Activated CD4-positive, alpha-beta T cell treated with anti-CD3 and anti-CD28 coated beads, Interleukin-2, amount 50 U/mL, for 48 hours (primary cell): ENCODE data around the gene PRKG1.

Source experiments
- DNase-seq, 2 experiments: peaks; one replicate each; pipeline ENCODE4 v3.0.0-alpha.2; 2020

Gene PRKG1

GRCh38 chr10:51915031-51915542 is 840.8 kb downstream of the PRKG1 start:
- no peak for DNase-seq

- no peak for DNase-seq
Observed at GRCh38 chr10:51918440-51918839, 844.2 kb downstream of the PRKG1 start.

GRCh38 chr10:51918884-51919325 is 844.6 kb downstream of the PRKG1 start:
- no peak for DNase-seq

- DNase-seq, result no peak
Observed at GRCh38 chr10:51920672-51921071, 846.4 kb downstream of the PRKG1 start.

- DNase-seq, result no peak
Observed at GRCh38 chr10:51924359-51924758, 850.1 kb downstream of the PRKG1 start.

- DNase-seq, result no peak
Observed at GRCh38 chr10:51926337-51926736, 852.0 kb downstream of the PRKG1 start.

- no peak for DNase-seq
Observed at GRCh38 chr10:51928162-51928561, 853.9 kb downstream of the PRKG1 start.

GRCh38 chr10:51932530-51932929 is 858.2 kb downstream of the PRKG1 start:
- no peak for DNase-seq

- DNase-seq, result no peak
Observed at GRCh38 chr10:51934373-51934772, 860.1 kb downstream of the PRKG1 start.

- DNase-seq, result no peak
Observed at GRCh38 chr10:51935341-51935740, 861.1 kb downstream of the PRKG1 start.

GRCh38 chr10:51937308-51938140 is 863.2 kb downstream of the PRKG1 start:
- DNase-seq, result no peak

GRCh38 chr10:51950371-51950995 is 876.2 kb downstream of the PRKG1 start:
- no peak for DNase-seq

GRCh38 chr10:51950996-51951555 is 876.8 kb downstream of the PRKG1 start:
- DNase-seq, result no peak

GRCh38 chr10:51951601-51952000 is 877.3 kb downstream of the PRKG1 start:
- no peak for DNase-seq

GRCh38 chr10:51952056-51952455 is 877.8 kb downstream of the PRKG1 start:
- DNase-seq, result no peak

GRCh38 chr10:51955696-51956095 is 881.4 kb downstream of the PRKG1 start:
- no peak for DNase-seq

- DNase-seq, result no peak
Observed at GRCh38 chr10:51956822-51957221, 882.5 kb downstream of the PRKG1 start.

- DNase-seq, result no peak
Observed at GRCh38 chr10:51960494-51960895, 886.2 kb downstream of the PRKG1 start.

- no peak for DNase-seq
Observed at GRCh38 chr10:51961401-51961800, 887.1 kb downstream of the PRKG1 start.

- DNase-seq, result no peak
Observed at GRCh38 chr10:51964630-51965029, 890.3 kb downstream of the PRKG1 start.

GRCh38 chr10:51965451-51965850 is 891.2 kb downstream of the PRKG1 start:
- no peak for DNase-seq

- no peak for DNase-seq
Observed at GRCh38 chr10:51972733-51973346, 898.6 kb downstream of the PRKG1 start.

GRCh38 chr10:51980752-51981151 is 906.5 kb downstream of the PRKG1 start:
- no peak for DNase-seq
